Ectodermal cell (in vitro differentiated cells): ENCODE data around the gene ARHGAP27.
"Not testable (repeated sequence)": the region's sequence is repeated elsewhere in the genome, so short reads cannot be mapped to it uniquely, and the experiment has no call there.

Experiments
- H3K27ac ChIP-seq: 2 replicates; pipeline ENCODE4 v1.7.0; 2013; ENCODE audit warnings: mild to moderate bottlenecking, low read depth, low read length; ENCODE audit not compliant: insufficient read depth, poor library complexity, severe bottlenecking
- H3K27me3 ChIP-seq: 2 replicates; pipeline ENCODE4 v1.7.0; 2013; ENCODE audit warnings: mild to moderate bottlenecking, low read length; ENCODE audit not compliant: insufficient read depth, control insufficient read depth, poor library complexity, severe bottlenecking
- H3K36me3 ChIP-seq: one replicate; pipeline ENCODE4 v1.7.0; 2013; ENCODE audit warnings: low read length; ENCODE audit not compliant: control insufficient read depth, insufficient read depth
- H3K4me1 ChIP-seq: one replicate; pipeline ENCODE4 v1.7.0; 2013; ENCODE audit warnings: low read length; ENCODE audit not compliant: control insufficient read depth, insufficient read depth
- H3K4me3 ChIP-seq: 2 replicates; pipeline ENCODE4 v1.7.0; 2013; ENCODE audit warnings: low read depth, low read length, control low read depth; ENCODE audit not compliant: insufficient read depth
- H3K9me3 ChIP-seq: 2 replicates; pipeline ENCODE4 v1.7.0; 2013; ENCODE audit warnings: mild to moderate bottlenecking, low read length, moderate library complexity; ENCODE audit not compliant: control insufficient read depth
- WGBS, 2 experiments: methylation state at CpG; one replicate each; pipeline ENCODE4 v1.1.7; 2013; ENCODE audit warnings: missing lambda C conversion rate in 2 of 2; 5-methylcytosine and 5-hydroxymethylcytosine counted together

Gene ARHGAP27

DNA sequence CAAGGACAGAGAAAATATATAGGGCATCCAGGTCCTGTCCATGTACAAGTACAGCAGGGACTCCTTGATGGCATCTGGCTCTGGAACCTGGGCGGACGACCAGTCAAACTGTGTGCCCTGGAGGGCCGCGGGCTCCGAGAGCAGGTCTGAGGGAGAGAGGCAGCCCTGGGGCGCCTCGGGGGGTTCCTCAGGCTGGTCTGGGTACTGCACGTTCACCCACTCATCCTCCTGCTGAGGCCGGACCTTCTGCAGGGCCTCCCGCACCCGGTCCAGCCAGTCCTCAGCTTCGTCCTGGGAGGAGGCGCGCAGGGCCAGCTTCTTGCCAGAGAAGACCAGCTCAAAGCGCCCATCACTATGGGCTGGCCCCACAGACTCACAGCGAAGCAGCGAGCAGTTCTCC lies 21.1 kb upstream of the ARHGAP27 start:
- H3K27ac ChIP-seq, H3K4me3 ChIP-seq, H3K4me1 ChIP-seq, H3K36me3 ChIP-seq, H3K9me3 ChIP-seq, H3K27me3 ChIP-seq: not testable (repeated sequence)
- WGBS, 2 experiments: 91 to 93% methylated on average over 17 of the region's 17 CpGs

DNA sequence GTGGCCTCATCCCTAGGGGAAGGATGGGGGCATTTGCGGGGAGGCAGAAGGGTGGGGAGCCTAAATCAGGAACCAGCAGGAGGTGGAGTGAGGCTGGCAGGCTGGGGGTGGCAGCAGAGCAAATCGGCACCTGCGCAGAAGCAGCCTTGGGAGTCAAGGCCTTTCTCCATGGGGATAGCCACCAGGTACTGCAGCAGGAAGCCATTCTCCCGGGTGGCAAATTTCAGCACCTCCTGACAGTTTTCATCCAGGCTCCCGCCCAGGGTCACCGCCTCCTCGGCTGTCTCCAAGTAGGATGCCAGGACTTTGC lies 20.5 kb upstream of the ARHGAP27 start:
- H3K27me3 ChIP-seq, H3K36me3 ChIP-seq, H3K9me3 ChIP-seq, H3K4me3 ChIP-seq, H3K4me1 ChIP-seq, H3K27ac ChIP-seq: not testable (repeated sequence)
- 96 to 99% methylated on average over 3 of the region's 7 CpGs for WGBS, 2 experiments

DNA sequence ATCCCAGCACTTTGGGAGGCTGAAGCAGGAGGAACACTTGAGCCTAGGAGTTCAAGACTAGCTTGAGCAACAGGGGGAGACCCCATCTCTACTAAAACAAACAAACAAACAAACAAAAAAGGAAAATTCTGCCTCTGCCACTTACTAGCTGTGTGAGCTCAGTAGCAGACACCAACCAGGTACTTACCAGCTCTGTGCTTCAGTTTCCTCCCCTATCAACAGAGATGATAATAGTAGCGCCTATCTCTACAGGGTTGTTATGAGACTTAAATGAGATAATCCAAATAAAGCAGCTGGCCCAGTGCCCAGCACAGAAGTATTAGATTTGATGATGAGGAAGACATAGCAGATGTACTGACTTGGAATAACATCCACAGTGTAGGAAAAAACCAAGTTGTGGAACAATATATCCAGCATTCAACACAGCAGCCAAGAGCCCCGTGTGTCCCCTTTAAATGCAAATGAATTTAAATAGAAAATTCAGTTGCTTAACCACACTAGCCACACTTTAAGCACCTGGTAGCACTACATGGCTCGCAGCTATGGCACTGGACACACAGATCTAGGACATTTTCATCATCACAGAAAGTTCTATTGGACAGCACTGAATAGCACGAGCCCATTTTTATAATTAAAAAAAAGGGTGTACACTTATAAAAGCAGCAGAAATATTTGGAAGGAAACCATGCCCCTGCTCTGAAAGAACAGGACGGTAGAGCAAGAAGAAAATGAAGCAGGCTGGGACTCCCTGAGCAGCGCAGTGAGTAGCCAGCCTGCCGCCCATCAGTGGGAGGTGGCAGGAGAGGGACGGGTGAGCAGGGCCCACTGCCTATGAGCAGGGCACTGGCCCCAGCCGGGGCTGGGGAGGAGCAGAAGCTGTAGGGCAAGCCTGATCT lies 19.9 kb upstream of the ARHGAP27 start:
- not testable (repeated sequence) for H3K27ac ChIP-seq, H3K4me3 ChIP-seq, H3K36me3 ChIP-seq, H3K4me1 ChIP-seq, H3K27me3 ChIP-seq, H3K9me3 ChIP-seq
- WGBS, 2 experiments: 88 to 90% methylated on average over 4 to 6 of the region's 9 CpGs

DNA sequence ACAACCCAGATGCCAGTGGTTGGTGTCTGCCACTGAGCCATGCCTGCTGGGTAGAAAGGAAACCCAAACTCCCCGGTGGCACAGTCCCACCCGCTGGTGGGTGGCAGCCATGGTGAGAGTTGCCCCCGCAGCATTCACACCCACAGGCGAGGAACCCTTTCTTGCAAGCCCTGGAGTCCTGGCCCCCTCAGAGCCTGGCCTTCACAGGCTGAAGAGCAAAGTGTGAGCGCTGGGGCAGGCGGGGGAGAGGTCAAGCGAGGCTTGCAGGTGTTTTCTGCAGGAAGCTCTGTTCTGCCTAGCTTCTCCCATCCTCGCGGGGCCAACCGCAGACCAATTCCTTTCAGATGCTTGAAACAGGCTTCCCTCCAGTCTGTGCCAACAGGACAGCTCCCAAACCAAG lies 19.0 kb upstream of the ARHGAP27 start:
- not testable (repeated sequence) for H3K27ac ChIP-seq, H3K27me3 ChIP-seq, H3K4me3 ChIP-seq, H3K36me3 ChIP-seq, H3K9me3 ChIP-seq, H3K4me1 ChIP-seq
- 96% methylated on average over 7 to 8 of the region's 10 CpGs for WGBS, 2 experiments

DNA sequence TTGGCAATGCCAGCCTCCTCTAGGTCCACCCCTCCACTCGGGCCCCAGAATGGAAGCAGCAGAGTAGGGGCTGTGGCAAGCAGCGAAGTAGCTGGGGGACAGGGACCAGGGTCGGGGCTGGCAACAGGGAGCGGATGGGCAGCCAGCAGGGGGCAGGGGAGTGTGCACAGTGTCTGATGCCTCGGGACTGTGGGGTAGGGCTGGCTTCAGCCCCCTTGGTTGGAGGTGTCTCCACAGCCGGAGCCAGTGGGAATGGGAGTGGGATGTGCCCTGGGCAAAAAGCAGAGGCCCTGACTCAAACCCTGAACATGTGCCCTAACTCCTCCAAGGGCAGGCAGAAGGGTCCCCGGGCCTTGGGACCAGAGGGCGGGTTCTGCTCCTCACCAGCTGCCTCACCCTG lies 18.5 kb upstream of the ARHGAP27 start:
- 83 to 86% methylated on average over 8 of the region's 8 CpGs for WGBS, 2 experiments
- no peak overlapping the region for H3K27ac ChIP-seq
- H3K27me3 ChIP-seq: no peaks in the 10 kb centered on the region
- no peak overlapping the region for H3K4me3 ChIP-seq
- H3K36me3 ChIP-seq: no peaks in the 10 kb centered on the region
- no peaks in the 10 kb centered on the region for H3K4me1 ChIP-seq
- no peaks in the 10 kb centered on the region for H3K9me3 ChIP-seq

DNA sequence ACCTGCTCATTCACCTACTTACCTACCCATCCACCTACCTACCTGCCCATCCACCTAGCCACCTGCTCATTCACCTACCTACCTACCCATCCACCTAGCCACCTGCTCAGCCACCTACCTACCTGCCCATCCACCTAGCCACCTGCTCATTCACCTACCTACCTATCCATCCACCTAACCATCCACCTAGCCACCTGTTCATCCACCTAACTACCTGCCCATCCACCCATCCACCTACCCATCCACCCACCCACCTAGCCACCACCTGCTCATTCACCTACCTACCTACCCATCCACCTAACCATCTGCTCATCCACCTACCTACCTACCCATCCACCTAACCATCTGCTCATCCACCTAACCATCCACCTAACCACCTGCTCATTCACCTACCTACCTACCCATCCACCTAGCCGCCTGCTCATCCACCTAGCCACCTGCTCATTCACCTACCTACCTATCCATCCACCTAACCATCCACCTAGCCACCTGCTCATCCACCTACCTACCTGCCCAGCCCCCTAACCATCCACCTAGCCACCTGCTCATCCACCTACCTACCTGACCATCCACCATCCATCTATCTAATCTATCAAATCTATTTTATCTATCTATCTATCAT lies 17.1 kb upstream of the ARHGAP27 start:
- 91 to 95% methylated on average over 1 of the region's 1 CpG for WGBS, 2 experiments
- H3K27me3 ChIP-seq, H3K4me1 ChIP-seq, H3K36me3 ChIP-seq, H3K27ac ChIP-seq, H3K9me3 ChIP-seq, H3K4me3 ChIP-seq: not testable (repeated sequence)

DNA sequence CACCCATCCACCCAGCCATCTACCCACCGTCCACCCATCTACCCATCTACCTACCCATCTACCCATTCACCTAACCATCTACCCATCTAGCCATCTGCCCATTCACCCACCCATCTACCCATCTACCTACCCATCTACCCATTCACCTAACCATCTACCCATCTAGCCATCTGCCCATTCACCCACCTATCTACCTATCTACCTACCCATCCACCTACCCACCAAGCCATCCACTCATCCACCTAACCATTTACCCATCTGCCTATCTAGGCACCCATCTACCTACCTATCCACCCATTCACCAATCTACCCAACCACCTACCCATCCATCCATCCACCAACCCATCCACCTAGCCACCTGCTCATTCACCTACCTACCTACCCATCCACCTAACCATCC lies 16.6 kb upstream of the ARHGAP27 start:
- WGBS, 2 experiments: 92 to 97% methylated on average over 1 of the region's 1 CpG
- H3K27ac ChIP-seq, H3K4me1 ChIP-seq, H3K36me3 ChIP-seq, H3K4me3 ChIP-seq, H3K27me3 ChIP-seq, H3K9me3 ChIP-seq: not testable (repeated sequence)

DNA sequence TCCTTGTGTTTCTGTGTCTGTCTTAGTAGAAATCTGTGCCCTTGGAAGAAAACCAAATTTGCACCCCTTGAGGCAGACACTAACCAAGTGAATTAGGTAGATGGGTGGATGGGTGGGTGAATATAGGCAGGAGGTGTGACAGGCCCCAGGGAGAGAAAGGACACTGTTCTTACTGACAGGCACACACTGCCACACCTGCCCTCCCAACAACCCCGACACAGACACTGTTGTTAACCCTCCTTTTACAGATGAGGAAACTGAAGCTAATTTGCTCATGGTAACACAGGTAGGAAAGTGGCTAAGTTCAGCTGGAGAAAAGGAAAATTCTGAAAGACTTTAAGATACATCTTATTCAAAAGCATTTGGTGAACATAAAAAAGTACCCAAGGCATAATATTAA lies 15.8 kb upstream of the ARHGAP27 start:
- not testable (repeated sequence) for H3K4me1 ChIP-seq, H3K27ac ChIP-seq, H3K4me3 ChIP-seq, H3K27me3 ChIP-seq, H3K36me3 ChIP-seq, H3K9me3 ChIP-seq
- WGBS, 2 experiments: no CpG with 5 or more reads among the region's 1 CpG

DNA sequence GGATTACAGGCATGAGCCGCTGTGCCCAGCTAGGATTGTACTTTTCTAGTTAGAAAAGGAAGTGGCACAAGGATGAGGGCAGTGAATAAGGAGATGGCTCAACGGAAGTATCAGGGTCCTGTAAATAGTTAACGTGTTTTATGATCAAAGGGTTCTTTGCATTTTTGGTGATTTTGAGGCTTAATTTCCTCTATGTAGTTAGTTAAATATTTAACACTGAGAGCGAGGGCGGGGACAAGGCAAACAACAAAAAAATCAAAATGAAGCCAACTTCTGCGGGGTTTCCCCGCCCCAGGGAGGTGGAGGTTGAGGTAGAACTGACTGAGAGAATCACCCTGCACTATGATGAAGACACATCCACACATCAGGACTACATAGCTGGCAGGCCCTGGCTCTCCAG lies 15.4 kb upstream of the ARHGAP27 start:
- not testable (repeated sequence) for H3K27ac ChIP-seq, H3K36me3 ChIP-seq, H3K4me3 ChIP-seq, H3K4me1 ChIP-seq, H3K27me3 ChIP-seq, H3K9me3 ChIP-seq
- 94 to 95% methylated on average over 3 to 5 of the region's 7 CpGs for WGBS, 2 experiments

DNA sequence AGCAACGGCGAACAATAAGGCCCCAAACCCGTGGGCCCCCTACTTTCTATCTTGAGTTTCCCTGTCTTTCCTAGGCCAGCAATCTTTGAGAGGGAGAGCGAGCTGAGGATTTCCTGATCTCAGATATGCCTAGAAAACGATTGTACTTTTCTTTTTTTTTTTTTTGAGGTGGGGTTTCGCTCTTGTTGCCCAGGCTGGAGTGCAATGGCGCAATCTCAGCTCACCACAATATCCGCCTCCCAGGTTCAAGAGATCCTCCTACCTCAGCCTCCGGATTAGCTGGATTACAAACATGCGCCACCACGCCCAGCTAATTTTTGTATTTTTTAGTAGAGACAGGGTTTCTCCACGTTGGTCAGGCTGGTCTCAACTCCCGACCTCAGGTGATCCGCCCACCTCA lies 15.0 kb upstream of the ARHGAP27 start:
- H3K27me3 ChIP-seq, H3K4me1 ChIP-seq, H3K27ac ChIP-seq, H3K9me3 ChIP-seq, H3K4me3 ChIP-seq, H3K36me3 ChIP-seq: not testable (repeated sequence)
- WGBS, 2 experiments: 86 to 90% methylated on average over 12 to 14 of the region's 14 CpGs
